HFFc6 (cell line): Measurements from ENCODE around the gene ITSN2. TPM values are rescaled to one million over a fixed set of nuclear protein-coding genes. Genes with fewer than 3 reads are reported as not detected.
A peak's percentile ranks its signal among the peaks of the same experiment; 100 is the strongest.

Source experiments
- DNase-seq: peaks from one replicate; pipeline ENCODE4 v3.0.0-alpha.2; 2018
- H3K27ac Mint-ChIP-seq: 2 replicates; pipeline ENCODE4 v1.8.0; 2020; ENCODE audit warnings: mild to moderate bottlenecking, mixed read lengths
- H3K27me3 Mint-ChIP-seq: 2 replicates; pipeline ENCODE4 v1.8.0; 2021; ENCODE audit warnings: mild to moderate bottlenecking, moderate library complexity, mixed read lengths; ENCODE audit not compliant: insufficient read depth
- H3K36me3 Mint-ChIP-seq: 2 replicates; pipeline ENCODE4 v1.8.0; 2021; ENCODE audit warnings: low read depth, mixed read lengths
- H3K4me1 Mint-ChIP-seq: 2 replicates; pipeline ENCODE4 v1.8.0; 2020; ENCODE audit warnings: low read depth, mixed read lengths
- H3K4me3 Mint-ChIP-seq: 2 replicates; pipeline ENCODE4 v1.8.0; 2020; ENCODE audit warnings: mild to moderate bottlenecking, moderate library complexity, mixed read lengths
- H3K9me3 Mint-ChIP-seq: 2 replicates; pipeline ENCODE4 v1.8.0; 2020; ENCODE audit warnings: mild to moderate bottlenecking, mixed read lengths
- CTCF ChIP-seq: fragments of 200-600 bp; sonication (generic); IDR thresholded peaks from 2 replicates; pipeline ENCODE4 v1.5.0; 2021; ENCODE audit warnings: antibody characterized with exemption, mild to moderate bottlenecking
- total RNA-seq, 6 experiments: library from RNA; stranded (reverse); fragmentation: NEBNext Ultra II Directional; extraction: Animal tissue kit (Norgen Biotek cat#: 25700); gene quantifications; 2 replicates in 1 of 6; 3 replicates in 5 of 6; pipeline ENCODE4 v1.2.3, GENCODE V29; 2021

Gene ITSN2
- total RNA-seq, 6 experiments from 2014 or later: 26.2 to 32.3 (median 29.5) TPM

GRCh38 chr2:24394998-24395397 lies 34.7 kb upstream of the ITSN2 start:
- no peak for TF ChIP-seq CTCF
- Mint-ChIP-seq H3K27ac (no peak overlapping the region), H3K4me1 (peaks cover 7% of the 10 kb centered on the region; the same call in 1 of the 2 replicates)

DNA sequence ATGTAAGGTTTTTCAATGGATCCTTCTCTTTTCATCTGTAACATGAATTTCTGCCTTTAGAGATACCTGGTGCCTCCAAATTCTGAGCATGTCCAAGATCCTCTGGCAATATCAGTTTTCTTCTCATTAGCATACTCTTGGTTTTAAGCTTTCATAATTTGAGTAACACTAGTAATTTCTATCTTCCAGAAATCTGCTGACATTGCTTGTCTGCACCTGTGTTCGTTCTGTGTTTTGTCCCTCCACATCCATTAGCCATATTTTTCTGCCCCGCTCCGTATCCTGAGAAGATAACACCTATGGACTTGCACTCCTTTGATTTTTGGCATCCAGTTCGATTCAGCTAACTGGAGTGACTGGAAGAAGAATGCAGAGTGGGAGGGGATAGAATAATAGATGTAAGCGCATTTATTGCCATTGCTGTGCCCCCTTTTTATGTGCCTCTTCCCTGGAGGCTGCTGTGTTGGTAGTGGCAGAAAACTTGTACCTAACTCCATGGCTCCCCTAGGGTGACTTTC lies 32.3 kb upstream of the ITSN2 start:
- H3K27ac Mint-ChIP-seq: no peak overlapping the region
- no peak for TF ChIP-seq CTCF
- no peak for DNase-seq
- no peaks in the 10 kb centered on the region for H3K4me1 Mint-ChIP-seq
- H3K9me3 Mint-ChIP-seq: no peaks in the 10 kb centered on the region
- H3K27me3 Mint-ChIP-seq: peaks cover 2% of the 10 kb centered on the region
- no peaks in the 10 kb centered on the region for H3K36me3 Mint-ChIP-seq
- H3K4me3 Mint-ChIP-seq: no peak overlapping the region

More at GRCh38 chr2:24394998-24395397, 34.7 kb upstream of the ITSN2 start:
- H3K4me3 Mint-ChIP-seq: no peak overlapping the region
- DNase-seq: no peak
- no peaks in the 10 kb centered on the region for H3K36me3 Mint-ChIP-seq
- peaks cover 2% of the 10 kb centered on the region; the same call in 1 of the 2 replicates for H3K27me3 Mint-ChIP-seq
- H3K9me3 Mint-ChIP-seq: no peaks in the 10 kb centered on the region

DNA sequence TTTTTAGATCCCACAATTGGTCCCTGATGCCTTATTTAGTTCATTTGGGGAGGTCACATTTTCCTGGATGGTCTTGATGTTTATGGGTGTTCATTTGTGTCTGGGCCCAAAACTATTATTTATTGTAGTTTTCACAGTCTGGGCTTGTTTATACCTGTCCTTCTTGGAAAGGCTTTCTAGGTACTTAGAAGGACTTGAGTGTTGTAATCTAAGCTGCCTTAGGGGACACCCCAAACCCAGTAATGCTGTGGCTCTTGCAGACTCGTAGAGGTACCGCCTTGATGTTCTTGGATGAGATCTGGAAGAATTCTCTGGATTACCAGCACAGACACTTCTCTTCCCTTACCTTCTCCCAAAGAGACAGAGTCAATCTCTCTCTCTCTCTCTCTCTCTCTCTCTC lies 25.0 kb upstream of the ITSN2 start:
- Mint-ChIP-seq H3K9me3 (no peaks in the 10 kb centered on the region), H3K4me1 (no peaks in the 10 kb centered on the region), H3K27ac (no peak overlapping the region), H3K4me3 (no peak overlapping the region), H3K36me3 (no peaks in the 10 kb centered on the region), H3K27me3 (no peaks in the 10 kb centered on the region; the same call in none of the 2 replicates)
- no peak for TF ChIP-seq CTCF
- no peak for DNase-seq

GRCh38 chr2:24382363-24383073 lies 22.2 kb upstream of the ITSN2 start:
- no peak overlapping the region for H3K27ac Mint-ChIP-seq
- H3K27me3 Mint-ChIP-seq: no peaks in the 10 kb centered on the region; the same call in none of the 2 replicates
- H3K36me3 Mint-ChIP-seq: no peaks in the 10 kb centered on the region
- TF ChIP-seq CTCF: peak; percentile 85
- peak; percentile 50 for DNase-seq
- H3K4me3 Mint-ChIP-seq: no peak overlapping the region
- H3K9me3 Mint-ChIP-seq: no peaks in the 10 kb centered on the region
- H3K4me1 Mint-ChIP-seq: no peaks in the 10 kb centered on the region

DNA sequence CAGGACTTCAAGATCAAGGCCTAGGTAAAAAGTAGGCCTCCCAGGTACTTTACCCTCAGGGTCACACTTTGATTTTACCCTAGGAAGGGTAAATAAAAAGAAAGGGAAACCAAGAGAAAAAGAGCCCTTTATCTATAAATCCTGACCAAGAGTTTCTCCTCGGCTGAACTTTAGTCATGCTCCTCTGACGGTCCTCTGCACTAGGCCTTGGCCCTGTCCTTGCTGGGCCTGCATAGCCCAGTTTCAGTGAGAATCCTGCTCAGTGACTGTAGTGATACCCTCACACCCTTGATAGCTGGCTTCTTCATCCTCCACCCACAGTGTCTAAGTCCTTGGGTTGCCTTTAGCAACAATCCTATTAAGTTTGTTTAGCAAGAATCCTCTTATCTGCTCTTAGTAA lies 20.5 kb upstream of the ITSN2 start:
- Mint-ChIP-seq H3K36me3 (no peaks in the 10 kb centered on the region), H3K4me1 (no peaks in the 10 kb centered on the region), H3K27ac (no peak overlapping the region), H3K4me3 (no peak overlapping the region), H3K9me3 (no peaks in the 10 kb centered on the region), H3K27me3 (no peaks in the 10 kb centered on the region; the same call in none of the 2 replicates)
- no peak for TF ChIP-seq CTCF
- no peak for DNase-seq
